GM12878 (cell line): ENCODE results near the gene IRS1. TPM values are rescaled to one million over a fixed set of nuclear protein-coding genes. Genes with fewer than 3 reads are reported as not detected.

Experiments
- ATAC-seq: fragments of 200-7000 bp; cut with Tn5 transposase; 3 replicates; pipeline ENCODE4 v1.9.1; 2020; ENCODE audit warnings: mild to moderate bottlenecking, moderate library complexity
- BruUV-seq: library from RNA; stranded (reverse); fragments of 400-500 nt; replicated peaks from 2 replicates; lab custom pipeline; 2021; lab: Mats Ljungman, UMichigan
- CTCF ChIA-PET: fragments of 300-600 bp; sonication (Branson Sonifier 250); formaldehyde crosslinking; extraction: SDS; loops from one replicate; lab custom pipeline; 2021; ENCODE audit warnings: inconsistent platforms; lab: Yijun Ruan, JAX
- POLR2A ChIA-PET: fragments of 350-600 bp; formaldehyde crosslinking; extraction: SDS; loops from one replicate; lab custom pipeline; 2021; ENCODE audit warnings: inconsistent platforms; lab: Charles Lee
- RAD21 ChIA-PET: fragments of 300-600 bp; sonication (Branson Sonifier 250); formaldehyde crosslinking; loops from one replicate; lab custom pipeline; 2023; ENCODE audit warnings: antibody characterized with exemption; ENCODE audit not compliant: unreplicated experiment; lab: Charles Lee
- SMC1A ChIA-PET: fragments of 300-600 bp; sonication (Branson Sonifier 250); formaldehyde crosslinking; loops from one replicate; lab custom pipeline; 2023; ENCODE audit not compliant: unreplicated experiment, uncharacterized antibody; lab: Charles Lee
- DNase-seq: peaks from one replicate; pipeline ENCODE4 v3.0.0-alpha.2; 2011; ENCODE audit warnings: low read depth, low spot score
- FAIRE-seq: peaks from 3 replicates; lab custom pipeline; 2011; peaks lifted over from hg19 to GRCh38; lab: Jason Lieb, UNC
- H2AFZ ChIP-seq: 2 replicates; pipeline ENCODE4 v1.6.0; 2011; ENCODE audit warnings: low read depth, low read length, control low read depth; ENCODE audit not compliant: control insufficient read depth
- H3K27ac ChIP-seq: 2 replicates; pipeline ENCODE4 v1.5.1; 2011; ENCODE audit warnings: control low read depth; ENCODE audit not compliant: control insufficient read depth, insufficient read depth
- H3K27me3 ChIP-seq, 2 experiments: replicated peaks in 1 of 2; 2 replicates each; pipeline versions ENCODE4 v1.6.0 to v1.6.1; 2011; ENCODE audit warnings: low read length in 1 of 2; ENCODE audit not compliant: control insufficient read depth in 2 of 2, insufficient read depth in 2 of 2
- H3K36me3 ChIP-seq, 2 experiments: 2 replicates each; pipeline ENCODE4 v1.5.1; 2011; ENCODE audit warnings: low read length in 1 of 2; ENCODE audit not compliant: control insufficient read depth in 2 of 2, insufficient read depth in 2 of 2
- H3K4me1 ChIP-seq: 2 replicates; pipeline ENCODE4 v1.6.1; 2011; ENCODE audit warnings: mild to moderate bottlenecking, low read length, moderate library complexity, mixed read lengths; ENCODE audit not compliant: control insufficient read depth, insufficient read depth
- H3K4me2 ChIP-seq: 2 replicates; pipeline ENCODE4 v1.6.0; 2011; ENCODE audit warnings: control low read depth; ENCODE audit not compliant: control insufficient read depth, insufficient read depth
- H3K4me3 ChIP-seq: fragments of 200-600 bp; sonication (generic); 2 replicates; pipeline ENCODE4 v1.5.1; 2016
- H3K79me2 ChIP-seq: 2 replicates; pipeline ENCODE4 v1.6.0; 2011; ENCODE audit warnings: low read length; ENCODE audit not compliant: control insufficient read depth, insufficient read depth
- H3K9ac ChIP-seq: 2 replicates; pipeline ENCODE4 v1.8.0; 2011; ENCODE audit warnings: low read length, control low read depth, mixed read lengths; ENCODE audit not compliant: control insufficient read depth, insufficient read depth
- H3K9me3 ChIP-seq: replicated peaks from 3 replicates; pipeline ENCODE4 v1.5.1; 2011; ENCODE audit warnings: mild to moderate bottlenecking, low read length; ENCODE audit not compliant: control insufficient read depth, insufficient read depth
- H4K20me1 ChIP-seq: 2 replicates; pipeline ENCODE4 v1.6.0; 2011; ENCODE audit not compliant: control insufficient read depth, insufficient read depth
- CTCF ChIP-seq, 3 experiments: IDR thresholded peaks in 2 of 3; conservative IDR thresholded peaks in 1 of 3; 2 replicates each; pipeline ENCODE4 v1.5.1; 2011; ENCODE audit warnings: low read depth in 3 of 3, low read length in 3 of 3, mild to moderate bottlenecking in 3 of 3, control low read depth in 2 of 3, moderate library complexity in 2 of 3, inconsistent platforms in 1 of 3, mixed read lengths in 1 of 3; ENCODE audit not compliant: control insufficient read depth in 2 of 3, insufficient read depth in 1 of 3; ENCODE audit errors: extremely low read depth in 1 of 3
- FOXM1 ChIP-seq: IDR thresholded peaks from 2 replicates; pipeline ENCODE4 v1.6.1; 2012; ENCODE audit warnings: low read depth, mild to moderate bottlenecking, inconsistent platforms, low read length, moderate library complexity
- GABPA ChIP-seq: IDR thresholded peaks from 2 replicates; pipeline ENCODE4 v1.6.1; 2014; ENCODE audit warnings: antibody characterized with exemption, low read depth, mild to moderate bottlenecking, inconsistent platforms
- HDAC2 ChIP-seq: fragments of 200-600 bp; sonication (generic); IDR thresholded peaks from 2 replicates; pipeline ENCODE4 v1.6.1; 2017
- NR2F1 ChIP-seq: fragments of 450-650 bp; conservative IDR thresholded peaks from 2 replicates; pipeline ENCODE4 v1.6.1; 2017; ENCODE audit warnings: mild to moderate bottlenecking
- PAX5 ChIP-seq: IDR thresholded peaks from 2 replicates; pipeline ENCODE4 v1.6.1; 2011; ENCODE audit warnings: low read depth, low read length, borderline replicate concordance
- RAD21 ChIP-seq: IDR thresholded peaks from 2 replicates; pipeline ENCODE4 v1.6.1; 2011; ENCODE audit warnings: mild to moderate bottlenecking, low read depth, low read length, moderate library complexity; ENCODE audit not compliant: insufficient read depth
- RBBP5 ChIP-seq: fragments of 200-600 bp; sonication (generic); conservative IDR thresholded peaks from 2 replicates; pipeline ENCODE4 v1.6.1; 2016
- REST ChIP-seq: IDR thresholded peaks from 2 replicates; pipeline ENCODE4 v1.6.1; 2012; ENCODE audit warnings: mild to moderate bottlenecking, low read depth, low read length
- ZNF217 ChIP-seq: fragments of 450-650 bp; IDR thresholded peaks from 2 replicates; pipeline ENCODE4 v1.6.1; 2017; ENCODE audit warnings: antibody characterized with exemption, mild to moderate bottlenecking
- ZNF274 ChIP-seq: IDR thresholded peaks from one replicate; pipeline ENCODE4 v1.8.0; 2011; ENCODE audit not compliant: insufficient read length, insufficient read depth
- WGBS: methylation state at CpG from one replicate; pipeline ENCODE4 v1.1.6; 2016; ENCODE audit warnings: low lambda C conversion rate; ENCODE audit not compliant: insufficient replicate concordance, insufficient coverage; ENCODE audit errors: missing lambda C conversion rate; 5-methylcytosine and 5-hydroxymethylcytosine counted together
- in situ Hi-C: fragments of 300-500 bp; cut with MboI; formaldehyde crosslinking; loops from 9 replicates; pipeline ENCODE4 v1.14.3; 2018; ENCODE audit warnings: mixed read lengths
- intact Hi-C: fragments of 100-400 bp; cut with micrococcal nuclease; formaldehyde crosslinking; loops from one replicate; pipeline ENCODE4 v1.14.2; 2022; ENCODE audit not compliant: unreplicated experiment
- polyA plus RNA-seq, 11 experiments: library from polyadenylated mRNA; depleted of rRNA in 4 of 11; unstranded in 6 of 11; stranded (reverse) in 5 of 11; fragments of >200 nt; fragmentation: Nextera tagmentation in 4 of 11; fragmentation: Illumina TruSeq in 1 of 11; extraction: Ambion mirVana in 4 of 11; extraction: Trizol in 1 of 11; gene quantifications; 1 replicate in 1 of 11; 2 replicates in 10 of 11; pipeline versions ENCODE4 v1.2.1 to v1.2.3, GENCODE V29; 2011 to 2016; ENCODE audit warnings: inconsistent platforms in 2 of 11, missing spikeins in 2 of 11, low read depth in 1 of 11
- total RNA-seq, 4 experiments: library from RNA; depleted of rRNA in 3 of 4; stranded (reverse); fragments of >200 nt in 3 of 4; fragmentation: Illumina TruSeq in 1 of 4; extraction: Trizol in 1 of 4; gene quantifications; 2 replicates each; pipeline versions ENCODE4 v1.2.1 to v1.2.3, GENCODE V29; 2013 to 2021

The IRS1 gene
- total and polyA plus RNA-seq, 10 of the 15 experiments (the other 5 are each of a cell fraction or from before 2014, with no cell fraction given), result 0.03 to 1.7 (median 0.34) TPM

GRCh38 chr2:226803410-226803809, 3.8 kb upstream of the IRS1 start:
- Histone ChIP-seq H3K79me2 (no peaks in the 10 kb centered on the region), H2AFZ (no peak overlapping the region), H4K20me1 (no peaks in the 10 kb centered on the region), H3K4me3 (no peak overlapping the region), H3K36me3 (no peaks in the 10 kb centered on the region), H3K27ac (no peak overlapping the region), H3K4me2 (no peak overlapping the region), H3K4me1 (peaks cover 8% of the 10 kb centered on the region), H3K9me3 (no peaks in the 10 kb centered on the region), H3K9ac (no peak overlapping the region), H3K27me3 (no peaks in the 10 kb centered on the region)
- FAIRE-seq (no peak), ATAC-seq (no peak), DNase-seq (no peak)
- no peak for TF ChIP-seq FOXM1
- ChIA-PET RAD21 (interaction anchor here (0.8 to 2.6 kb wide), 9 partner anchors 13 to 1138 kb away, joined by 3 to 31 read pairs (median 8); no protein-coding TSS in a partner anchor), CTCF (interaction anchor here (0.7 to 6.3 kb wide), 33 partner anchors 9 to 1138 kb away, joined by 3 to 80 read pairs (median 6); partner anchors contain the start of gene RHBDD1), POLR2A (no interaction called here), SMC1A (interaction anchor here (1.0 to 2.8 kb wide), 20 partner anchors 8 to 1132 kb away, joined by 3 to 27 read pairs (median 4); no protein-coding TSS in a partner anchor)
- no TSS peak for BruUV-seq
- in situ Hi-C loops, result loop anchor here (10.0 kb wide), 1 partner anchor 579 kb away; no protein-coding TSS in a partner anchor
- 0% methylated on average over 1 of the region's 1 CpG for WGBS
- intact Hi-C loops, result loop anchor here (2.0 to 10.0 kb wide), 4 partner anchors 299 to 1135 kb away; no protein-coding TSS in a partner anchor

- no peak for DNase-seq
- Histone ChIP-seq H3K36me3 (no peaks in the 10 kb centered on the region), H3K9me3 (no peaks in the 10 kb centered on the region), H3K27ac (no peak overlapping the region), H2AFZ (no peak overlapping the region), H3K4me3 (no peak overlapping the region), H3K27me3 (no peaks in the 10 kb centered on the region), H3K79me2 (no peaks in the 10 kb centered on the region), H3K9ac (no peak overlapping the region), H3K4me2 (no peak overlapping the region), H4K20me1 (no peaks in the 10 kb centered on the region), H3K4me1 (peaks cover 8% of the 10 kb centered on the region)
- ChIA-PET POLR2A (interaction anchor here (0.7 kb wide), 1 partner anchor 9 kb away, joined by 5 read pairs; no protein-coding TSS in a partner anchor), SMC1A (interaction anchor here (0.7 to 2.8 kb wide), 39 partner anchors 9 to 1137 kb away, joined by 3 to 27 read pairs (median 3); no protein-coding TSS in a partner anchor), CTCF (interaction anchor here (0.7 to 6.3 kb wide), 65 partner anchors 8 to 1137 kb away, joined by 3 to 80 read pairs (median 4); partner anchors contain the start of gene RHBDD1), RAD21 (interaction anchor here (0.5 to 2.6 kb wide), 22 partner anchors 8 to 1137 kb away, joined by 3 to 31 read pairs (median 3); no protein-coding TSS in a partner anchor)
- WGBS, result 1% methylated on average over 4 of the region's 4 CpGs
- no TSS peak for BruUV-seq
- in situ Hi-C loops (loop anchor here (10.0 kb wide), 1 partner anchor 578 kb away; no protein-coding TSS in a partner anchor), intact Hi-C loops (loop anchor here (1.0 to 10.0 kb wide), 5 partner anchors 183 to 1134 kb away; no protein-coding TSS in a partner anchor)
- FAIRE-seq, result peak; percentile 92
- 0 out of 3 replicates have a peak, but pooled peaks have one; percentile 7 for ATAC-seq
- TF ChIP-seq RAD21, result peak; percentile 78
- no peak for TF ChIP-seq ZNF217
- TF ChIP-seq ZNF274, result no peak
- TF ChIP-seq REST, result no peak
- TF ChIP-seq CTCF (IDR thresholded peaks at IDR 0.05 in 2 of 3, conservative IDR thresholded peaks at IDR 0.05 in 1 of 3; ENCODE audit: control insufficient read depth in 2 of 3, extremely low read depth in 1 of 3, insufficient read depth in 1 of 3, low read depth in 3 of 3, low read length in 3 of 3), result peak; percentile 58 to 75 (median 59)
- no peak for TF ChIP-seq NR2F1
- no peak for TF ChIP-seq PAX5
- no peak for TF ChIP-seq GABPA
- TF ChIP-seq RBBP5, result no peak
- no peak for TF ChIP-seq HDAC2
These were observed 3.0 kb upstream of the IRS1 start for GRCh38 chr2:226802573-226802972.
